OCI-LY1 (cell line): ENCODE measurements around the gene DHRS3.

Source experiments
- EZH2 ChIP-seq: fragments of 200-600 bp; sonication (generic), shearing (Covaris generic); IDR thresholded peaks from 2 replicates; pipeline ENCODE4 v1.8.0; 2017; ENCODE audit warnings: borderline replicate concordance, mixed run types, mild to moderate bottlenecking, antibody characterized with exemption, low read length, moderate library complexity, mixed read lengths
- TF ChIP-seq, protein P1 (sequence below): fragments of 200-600 bp; sonication (generic), shearing (Covaris generic); IDR thresholded peaks from 2 replicates; pipeline ENCODE4 v1.5.1; 2017; ENCODE audit warnings: mild to moderate bottlenecking, antibody characterized with exemption, low read length, moderate library complexity, mixed read lengths

- TF ChIP-seq, protein P1, sequence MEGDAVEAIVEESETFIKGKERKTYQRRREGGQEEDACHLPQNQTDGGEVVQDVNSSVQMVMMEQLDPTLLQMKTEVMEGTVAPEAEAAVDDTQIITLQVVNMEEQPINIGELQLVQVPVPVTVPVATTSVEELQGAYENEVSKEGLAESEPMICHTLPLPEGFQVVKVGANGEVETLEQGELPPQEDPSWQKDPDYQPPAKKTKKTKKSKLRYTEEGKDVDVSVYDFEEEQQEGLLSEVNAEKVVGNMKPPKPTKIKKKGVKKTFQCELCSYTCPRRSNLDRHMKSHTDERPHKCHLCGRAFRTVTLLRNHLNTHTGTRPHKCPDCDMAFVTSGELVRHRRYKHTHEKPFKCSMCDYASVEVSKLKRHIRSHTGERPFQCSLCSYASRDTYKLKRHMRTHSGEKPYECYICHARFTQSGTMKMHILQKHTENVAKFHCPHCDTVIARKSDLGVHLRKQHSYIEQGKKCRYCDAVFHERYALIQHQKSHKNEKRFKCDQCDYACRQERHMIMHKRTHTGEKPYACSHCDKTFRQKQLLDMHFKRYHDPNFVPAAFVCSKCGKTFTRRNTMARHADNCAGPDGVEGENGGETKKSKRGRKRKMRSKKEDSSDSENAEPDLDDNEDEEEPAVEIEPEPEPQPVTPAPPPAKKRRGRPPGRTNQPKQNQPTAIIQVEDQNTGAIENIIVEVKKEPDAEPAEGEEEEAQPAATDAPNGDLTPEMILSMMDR = no peak
- TF ChIP-seq EZH2 = no peak
Measured at GRCh38 chr1:12643785-12644184, 25.8 kb upstream of the DHRS3 start, which contains the start of gene AADACL4.
